Natural killer cell (primary cell): ENCODE measurements around the gene MAEA. TPM values are rescaled to one million over a fixed set of nuclear protein-coding genes. Genes with fewer than 3 reads are reported as not detected.

Experiments used
- ATAC-seq, 3 donors: fragments of 150-1000 bp in 2 of 3; fragments of 200-7000 bp in 1 of 3; cut with Tn5 transposase; 1 replicate in 1 of 3; 2 replicates in 2 of 3; pipeline ENCODE4 v1.10.0; 2021; ENCODE audit warnings: mild to moderate bottlenecking in 2 of 3, moderate library complexity in 2 of 3
- DNase-seq, 2 donors: peaks; one replicate each; pipeline versions ENCODE4 v3.0.0 to v3.0.0-alpha.2; 2013 to 2021; ENCODE audit warnings: mixed read lengths in 1 of 2
- H3K27ac ChIP-seq: one replicate; pipeline ENCODE4 v1.5.1; 2013; ENCODE audit warnings: mild to moderate bottlenecking, low read length
- H3K27me3 ChIP-seq: one replicate; pipeline ENCODE4 v1.6.1; 2013; ENCODE audit warnings: low read length; ENCODE audit not compliant: control insufficient read depth, insufficient read depth
- H3K36me3 ChIP-seq: one replicate; pipeline ENCODE4 v1.6.1; 2013; ENCODE audit warnings: low read length; ENCODE audit not compliant: control insufficient read depth, insufficient read depth
- H3K4me1 ChIP-seq: one replicate; pipeline ENCODE4 v1.6.1; 2013; ENCODE audit warnings: low read length; ENCODE audit not compliant: control insufficient read depth, insufficient read depth
- H3K4me3 ChIP-seq: one replicate; pipeline ENCODE4 v1.5.1; 2013; ENCODE audit warnings: low read length
- H3K9me3 ChIP-seq: one replicate; pipeline ENCODE4 v1.6.1; 2013; ENCODE audit warnings: low read length; ENCODE audit not compliant: control insufficient read depth, insufficient read depth
- H3K27ac Mint-ChIP-seq, 2 donors: one replicate each; pipeline ENCODE4 v1.8.0; 2022; ENCODE audit warnings: mild to moderate bottlenecking in 2 of 2, mixed read lengths in 2 of 2, moderate library complexity in 1 of 2
- H3K27me3 Mint-ChIP-seq, 2 donors: one replicate each; pipeline ENCODE4 v1.8.0; 2022; ENCODE audit warnings: low read depth in 2 of 2, mixed read lengths in 2 of 2
- H3K36me3 Mint-ChIP-seq: one replicate; pipeline ENCODE4 v1.8.0; 2022; ENCODE audit warnings: mixed read lengths
- H3K4me1 Mint-ChIP-seq, 2 donors: one replicate each; pipeline ENCODE4 v1.8.0; 2022; ENCODE audit warnings: mixed read lengths in 2 of 2
- H3K4me3 Mint-ChIP-seq: one replicate; pipeline ENCODE4 v1.8.0; 2022; ENCODE audit warnings: mild to moderate bottlenecking, moderate library complexity, mixed read lengths
- H3K9me3 Mint-ChIP-seq, 2 donors: one replicate each; pipeline ENCODE4 v1.8.0; 2022; ENCODE audit warnings: mixed read lengths in 2 of 2
- WGBS: methylation state at CpG from one replicate; pipeline ENCODE4 v1.1.7; 2013; ENCODE audit warnings: missing lambda C conversion rate; ENCODE audit not compliant: insufficient coverage; 5-methylcytosine and 5-hydroxymethylcytosine counted together
- intact Hi-C: fragments of 100-400 bp; cut with micrococcal nuclease; formaldehyde crosslinking; loops from one replicate; pipeline ENCODE4 v1.14.2; 2022
- total RNA-seq, 4 donors: library from RNA; stranded (reverse); fragments of 120-200 nt in 1 of 4; gene quantifications; one replicate each; pipeline versions ENCODE4 v1.2.3 to v1.2.4, GENCODE V29; 2013 to 2022
- TF ChIP-seq, protein P1 (sequence below): fragments of 200-600 bp; IDR thresholded peaks from one replicate; pipeline ENCODE4 v1.8.0; 2022; ENCODE audit warnings: antibody characterized with exemption

MAEA gene
- total RNA-seq, 3 donors from 2014 or later (not counting 1 experiment from before 2014, with no cell fraction given) = 63.5 to 89.2 (median 64.0) TPM

DNA sequence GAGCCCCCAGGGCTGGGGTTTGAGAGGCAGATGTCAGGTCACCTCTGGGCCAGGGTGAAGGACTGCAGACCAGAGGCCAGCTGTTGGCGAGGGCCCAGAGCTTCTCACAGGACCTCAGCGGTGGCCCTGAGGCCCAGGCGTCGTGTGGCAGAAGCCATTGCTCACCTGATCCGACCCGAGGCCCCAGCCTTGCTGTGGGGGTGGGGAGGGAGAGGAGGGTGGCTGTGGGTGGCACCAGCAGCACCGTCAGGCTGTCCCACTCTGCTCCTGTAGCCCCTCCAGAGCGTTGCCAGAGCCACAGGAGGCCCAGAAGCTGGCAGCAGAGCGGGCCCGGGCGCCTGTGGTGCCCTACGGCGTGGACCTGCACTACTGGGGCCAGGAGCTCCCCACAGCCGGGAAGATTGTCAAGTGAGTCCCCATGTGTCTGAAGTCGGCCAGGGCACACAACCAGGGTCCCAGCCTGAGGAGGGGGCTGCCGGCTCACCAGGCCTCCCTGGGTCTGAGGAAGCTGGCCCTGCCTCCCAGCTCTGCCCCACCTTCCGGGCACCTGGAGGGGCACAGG is 86.2 kb downstream of the MAEA start:
- no peaks in the 10 kb centered on the region for H3K27me3 ChIP-seq
- no peaks in the 10 kb centered on the region for H3K9me3 ChIP-seq
- no peaks in the 10 kb centered on the region for H3K36me3 Mint-ChIP-seq
- H3K4me3 ChIP-seq = no peak overlapping the region
- no peak overlapping the region for H3K27ac ChIP-seq
- H3K27ac Mint-ChIP-seq = no peak overlapping the region
- TF ChIP-seq, protein P1, sequence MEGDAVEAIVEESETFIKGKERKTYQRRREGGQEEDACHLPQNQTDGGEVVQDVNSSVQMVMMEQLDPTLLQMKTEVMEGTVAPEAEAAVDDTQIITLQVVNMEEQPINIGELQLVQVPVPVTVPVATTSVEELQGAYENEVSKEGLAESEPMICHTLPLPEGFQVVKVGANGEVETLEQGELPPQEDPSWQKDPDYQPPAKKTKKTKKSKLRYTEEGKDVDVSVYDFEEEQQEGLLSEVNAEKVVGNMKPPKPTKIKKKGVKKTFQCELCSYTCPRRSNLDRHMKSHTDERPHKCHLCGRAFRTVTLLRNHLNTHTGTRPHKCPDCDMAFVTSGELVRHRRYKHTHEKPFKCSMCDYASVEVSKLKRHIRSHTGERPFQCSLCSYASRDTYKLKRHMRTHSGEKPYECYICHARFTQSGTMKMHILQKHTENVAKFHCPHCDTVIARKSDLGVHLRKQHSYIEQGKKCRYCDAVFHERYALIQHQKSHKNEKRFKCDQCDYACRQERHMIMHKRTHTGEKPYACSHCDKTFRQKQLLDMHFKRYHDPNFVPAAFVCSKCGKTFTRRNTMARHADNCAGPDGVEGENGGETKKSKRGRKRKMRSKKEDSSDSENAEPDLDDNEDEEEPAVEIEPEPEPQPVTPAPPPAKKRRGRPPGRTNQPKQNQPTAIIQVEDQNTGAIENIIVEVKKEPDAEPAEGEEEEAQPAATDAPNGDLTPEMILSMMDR = no peak
- no peaks in the 10 kb centered on the region for H3K27me3 Mint-ChIP-seq
- intact Hi-C loops = no loop called here
- DNase-seq = no peak
- peaks cover 15% of the 10 kb centered on the region for H3K36me3 ChIP-seq
- no peak for ATAC-seq
- H3K9me3 Mint-ChIP-seq = no peaks in the 10 kb centered on the region
- H3K4me1 ChIP-seq = no peaks in the 10 kb centered on the region
- no peak overlapping the region for H3K4me3 Mint-ChIP-seq
- WGBS = 90% methylated on average over 17 of the region's 17 CpGs
- H3K4me1 Mint-ChIP-seq = peaks cover 4% of the 10 kb centered on the region in 2 donors

- H3K27ac Mint-ChIP-seq = no peak overlapping the region
- ATAC-seq (no peak), DNase-seq (no peak)
- TF ChIP-seq, protein P1 = no peak
- no peaks in the 10 kb centered on the region for H3K9me3 Mint-ChIP-seq
- H3K36me3 ChIP-seq = peaks cover 14% of the 10 kb centered on the region
- no peaks in the 10 kb centered on the region for H3K27me3 ChIP-seq
- H3K27ac ChIP-seq = no peak overlapping the region
- H3K4me1 Mint-ChIP-seq = peaks cover 4% of the 10 kb centered on the region in 2 donors
- H3K4me1 ChIP-seq = no peaks in the 10 kb centered on the region
- intact Hi-C loops = no loop called here
- H3K4me3 Mint-ChIP-seq = no peak overlapping the region
- no peaks in the 10 kb centered on the region for H3K9me3 ChIP-seq
- H3K27me3 Mint-ChIP-seq = no peaks in the 10 kb centered on the region
- WGBS = 94% methylated on average over 23 of the region's 23 CpGs
- no peaks in the 10 kb centered on the region for H3K36me3 Mint-ChIP-seq
- H3K4me3 ChIP-seq = no peak overlapping the region
Observed at GRCh38 chr4:1376391-1376840, 86.7 kb downstream of the MAEA start.

GRCh38 chr4:1376841-1377605 is 87.3 kb downstream of the MAEA start:
- TF ChIP-seq, protein P1 = no peak
- WGBS = 96% methylated on average over 32 of the region's 32 CpGs
- no peaks in the 10 kb centered on the region for H3K4me1 ChIP-seq
- ATAC-seq = no peak
- H3K9me3 ChIP-seq = no peaks in the 10 kb centered on the region
- intact Hi-C loops = no loop called here
- Mint-ChIP-seq H3K4me1 (peaks cover 4% of the 10 kb centered on the region in 2 donors), H3K36me3 (no peaks in the 10 kb centered on the region), H3K27ac (no peak overlapping the region), H3K9me3 (no peaks in the 10 kb centered on the region), H3K27me3 (no peaks in the 10 kb centered on the region), H3K4me3 (no peak overlapping the region)
- no peaks in the 10 kb centered on the region for H3K27me3 ChIP-seq
- H3K36me3 ChIP-seq = peaks cover 9% of the 10 kb centered on the region
- no peak overlapping the region for H3K27ac ChIP-seq
- DNase-seq = no peak
- no peak overlapping the region for H3K4me3 ChIP-seq
